GM19324 (cell line): Measurements from ENCODE around the gene RPSA.
"Not testable (repeated sequence)": the region's sequence is repeated elsewhere in the genome, so short reads cannot be mapped to it uniquely, and the experiment has no call there.

Source experiments
- ATAC-seq: cut with Tn5 transposase; IDR thresholded peaks from one replicate; pipeline ENCODE4 v1.9.1; 2021; ENCODE audit warnings: mild to moderate bottlenecking, moderate library complexity; ENCODE audit not compliant: unreplicated experiment, low FRiP score

RPSA gene

DNA sequence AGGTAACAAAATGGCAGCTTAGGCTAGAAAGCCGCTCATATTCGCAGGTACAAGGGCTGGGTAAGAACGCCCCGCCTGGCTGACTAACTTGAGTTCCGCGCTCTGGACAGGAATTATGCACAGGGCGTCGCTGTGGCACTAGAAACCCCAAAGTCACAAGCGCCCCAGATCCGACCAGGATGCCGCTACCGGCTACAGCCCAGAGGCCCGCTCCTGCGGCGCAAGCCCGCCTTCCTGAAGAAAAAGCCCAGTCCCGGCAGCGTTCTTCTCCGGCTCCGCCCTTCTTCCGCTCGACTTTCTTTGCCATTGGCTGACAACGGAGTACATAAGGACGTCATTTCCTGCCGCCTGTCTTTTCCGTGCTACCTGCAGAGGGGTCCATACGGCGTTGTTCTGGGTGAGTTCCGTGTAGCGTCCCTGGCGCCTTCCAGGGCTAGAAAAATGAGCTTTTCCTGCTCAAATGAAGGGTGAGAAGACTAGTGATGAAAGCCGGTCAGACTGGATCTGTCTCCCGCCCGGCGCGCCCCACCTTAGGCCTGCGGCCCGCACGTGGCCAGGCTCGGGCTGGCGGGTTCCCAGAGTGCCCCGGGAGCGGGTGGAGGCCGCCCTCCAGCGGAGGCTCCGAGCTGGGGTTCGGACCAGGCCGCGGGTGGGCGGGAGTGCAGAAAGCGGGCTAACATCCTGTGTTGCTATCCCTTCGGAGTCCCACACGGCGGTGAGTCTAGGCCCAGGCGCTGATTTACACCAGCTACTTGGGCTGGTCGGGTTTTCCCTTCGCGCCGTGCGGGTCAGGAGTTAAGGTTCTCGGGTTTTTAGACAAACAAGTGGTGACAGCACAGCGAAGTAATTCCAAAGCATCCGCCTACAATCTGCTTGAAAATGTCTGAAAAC, at the start of gene RPSA:
Gene RPSA (plus strand): TSS at position 353 of the 891 bp plus-strand sequence. CDS start 934 bp downstream, outside the sequence.
- ATAC-seq, result peak; percentile 96

DNA sequence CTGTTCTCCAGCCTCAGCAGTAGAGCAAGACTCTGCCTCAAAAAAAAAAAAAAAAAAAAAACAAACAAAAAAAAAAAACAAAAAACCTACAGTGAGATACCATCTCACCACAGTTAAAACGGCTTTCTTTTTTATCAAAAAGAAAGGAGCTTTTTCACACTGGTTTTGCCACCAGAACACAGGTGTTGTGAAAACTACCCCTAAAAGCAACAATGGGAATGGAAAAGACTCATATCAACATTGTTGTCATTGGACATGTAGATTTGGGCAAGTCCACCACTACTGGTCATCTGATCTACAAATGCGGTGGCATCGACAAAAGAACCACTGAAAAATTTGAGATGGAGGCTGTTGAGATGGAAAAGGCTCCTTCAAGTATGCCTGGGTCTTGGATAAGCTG, 48.2 kb upstream of the RPSA start:
- no peak for ATAC-seq

DNA sequence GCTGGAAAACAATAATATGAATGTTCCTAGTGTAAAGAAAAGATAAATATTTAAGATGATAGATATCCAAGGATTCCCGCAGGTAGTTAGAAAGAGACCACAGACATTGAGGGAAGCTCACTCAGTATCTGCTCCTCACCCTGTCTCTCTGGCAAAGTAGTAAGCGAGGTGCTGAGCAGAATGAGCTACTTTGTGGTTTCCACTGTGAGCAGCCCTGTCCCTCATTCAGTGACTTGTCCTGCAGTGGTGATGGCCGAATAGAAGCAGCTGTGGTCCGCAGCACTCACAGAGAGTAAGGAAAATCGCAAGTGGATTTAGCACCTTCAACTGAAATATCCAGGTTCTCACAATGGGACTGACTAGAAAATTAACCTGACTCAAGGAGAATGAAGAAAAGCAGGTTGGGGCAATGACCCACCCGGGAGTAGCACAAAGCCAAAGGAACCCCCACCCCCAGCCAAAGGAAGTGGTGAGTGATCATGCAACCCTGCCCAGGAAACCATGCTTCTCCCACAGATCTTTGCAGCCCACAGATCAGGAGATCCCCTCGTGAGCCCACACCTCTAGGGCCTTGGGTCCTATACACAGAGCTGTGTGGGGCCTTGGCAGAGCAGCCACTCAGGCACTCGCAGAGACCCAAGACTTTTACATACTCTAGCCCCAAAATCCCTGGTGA, 45.1 kb upstream of the RPSA start:
- ATAC-seq, result no peak

DNA sequence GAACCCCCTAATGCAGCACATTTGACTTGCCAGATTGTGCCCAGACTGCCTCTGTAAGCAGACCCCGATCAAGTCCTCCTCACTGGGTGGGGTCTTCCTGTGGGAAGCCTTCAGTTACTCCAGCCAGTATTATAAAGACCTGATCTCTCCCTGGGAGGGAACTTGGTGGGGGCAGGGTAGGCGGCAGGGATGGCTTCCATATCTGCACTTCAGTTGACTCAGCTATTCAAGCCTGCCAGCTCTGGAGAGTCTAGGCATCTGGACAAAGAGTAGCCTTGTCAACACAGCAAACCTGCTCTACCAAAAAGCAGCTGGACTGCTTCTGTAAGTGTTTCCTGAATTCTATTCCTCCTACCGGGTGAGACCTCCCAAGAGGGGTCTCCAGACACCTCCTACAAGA, 44.3 kb upstream of the RPSA start:
- no peak for ATAC-seq

DNA sequence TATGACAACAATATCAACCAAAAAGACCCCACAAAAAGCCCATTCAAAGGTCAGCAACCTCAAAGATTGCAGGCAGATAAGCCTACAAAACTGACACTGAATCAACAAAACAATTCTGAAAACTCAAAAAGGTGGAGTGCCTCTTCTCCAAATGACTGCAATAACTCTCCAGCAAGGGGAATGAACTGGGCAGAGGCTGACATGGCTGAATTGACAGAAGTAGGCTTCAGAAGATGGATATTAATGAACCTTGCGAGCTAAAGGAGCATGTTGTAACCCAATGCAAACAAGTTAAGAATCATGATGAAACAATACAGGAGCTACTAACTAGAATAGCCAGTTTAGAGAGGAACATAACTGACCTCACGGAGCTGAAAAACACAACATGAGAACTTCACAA, 43.7 kb upstream of the RPSA start:
- ATAC-seq, result no peak

DNA sequence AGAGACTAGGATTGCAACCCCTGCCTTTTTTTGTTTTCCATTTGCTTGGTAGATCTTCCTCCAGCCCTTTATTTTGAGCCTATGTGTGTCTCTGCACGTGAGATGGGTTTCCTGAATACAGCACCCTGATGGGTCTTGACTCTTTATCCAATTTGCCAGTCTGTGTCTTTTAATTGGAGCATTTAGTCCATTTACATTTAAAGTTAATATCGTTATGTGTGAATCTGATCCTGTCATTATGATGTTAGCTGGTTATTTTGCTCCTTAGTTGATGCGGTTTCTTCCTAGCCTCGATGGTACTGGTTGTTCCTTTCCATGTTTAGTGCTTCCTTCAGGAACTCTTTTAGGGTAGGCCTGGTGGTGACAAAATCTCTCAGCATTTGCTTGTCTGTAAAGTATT, 36.1 kb upstream of the RPSA start:
- not testable (repeated sequence) for ATAC-seq

GRCh38 chr3:39372833-39373232, 33.7 kb upstream of the RPSA start:
- ATAC-seq, result no peak

DNA sequence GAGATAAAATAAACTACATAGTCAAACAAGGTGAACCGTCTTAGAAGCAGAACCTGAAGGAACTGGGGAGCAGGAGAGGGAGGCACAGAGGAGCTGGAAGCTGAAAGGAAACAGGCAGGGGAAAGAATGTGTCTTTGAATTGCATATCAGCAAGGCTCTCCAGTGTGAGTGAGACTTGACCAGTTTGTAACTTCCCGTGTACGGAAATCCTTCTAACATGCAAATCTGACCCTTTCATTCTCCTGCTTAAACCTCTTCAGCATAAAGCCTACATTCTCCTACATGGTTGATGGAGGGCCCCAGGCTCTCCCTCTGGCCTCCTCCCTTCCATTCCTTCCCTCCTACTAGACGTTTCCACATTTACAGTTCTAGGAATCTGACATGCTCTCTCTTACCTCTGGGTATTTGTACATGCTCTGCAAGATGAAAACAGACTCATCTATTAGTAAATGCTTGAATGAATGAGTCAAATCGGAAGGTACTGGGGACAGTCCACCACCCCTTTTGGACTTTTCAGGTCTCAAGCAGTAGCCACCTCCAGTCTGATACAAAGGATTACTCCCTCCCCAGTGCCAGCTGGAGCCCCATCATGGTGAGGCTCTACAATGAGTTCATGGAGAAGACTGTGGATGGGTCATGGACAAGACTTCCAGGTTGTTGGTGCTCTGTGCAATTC, 29.4 kb upstream of the RPSA start:
- ATAC-seq, result no peak

GRCh38 chr3:39378088-39378487, 28.4 kb upstream of the RPSA start:
- peak; percentile 47 for ATAC-seq

GRCh38 chr3:39378957-39379777, 27.4 kb upstream of the RPSA start:
- ATAC-seq, result no peak

- no peak for ATAC-seq
Observed at GRCh38 chr3:39379778-39380155, 26.8 kb upstream of the RPSA start.

DNA sequence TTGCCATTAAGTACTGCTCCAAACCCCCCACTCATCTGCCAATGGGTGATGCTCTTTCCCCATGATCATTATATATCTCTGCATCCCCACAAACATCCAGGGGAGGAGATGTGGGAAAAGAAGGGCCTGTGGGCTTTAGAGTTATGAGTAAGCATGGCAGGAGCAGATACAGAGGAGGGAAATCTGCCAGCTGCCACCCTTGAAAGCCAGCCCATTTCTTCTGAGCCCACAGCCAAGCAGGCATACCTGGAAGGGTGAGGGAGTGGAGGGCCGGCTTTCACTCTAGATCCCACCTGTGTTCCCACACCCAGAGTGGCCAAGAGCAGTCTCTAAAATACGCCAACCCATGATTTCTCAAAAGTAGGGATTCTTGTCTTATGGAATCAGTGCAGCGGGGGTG, 25.1 kb upstream of the RPSA start:
- ATAC-seq, result no peak

- peak; percentile 80 for ATAC-seq
Observed at GRCh38 chr3:39383045-39383880, 23.3 kb upstream of the RPSA start, which contains the start of gene SLC25A38. TSS of gene SLC25A38 (plus strand) at chr3:39383370. CDS start at chr3:39383725, 355 bp downstream.

DNA sequence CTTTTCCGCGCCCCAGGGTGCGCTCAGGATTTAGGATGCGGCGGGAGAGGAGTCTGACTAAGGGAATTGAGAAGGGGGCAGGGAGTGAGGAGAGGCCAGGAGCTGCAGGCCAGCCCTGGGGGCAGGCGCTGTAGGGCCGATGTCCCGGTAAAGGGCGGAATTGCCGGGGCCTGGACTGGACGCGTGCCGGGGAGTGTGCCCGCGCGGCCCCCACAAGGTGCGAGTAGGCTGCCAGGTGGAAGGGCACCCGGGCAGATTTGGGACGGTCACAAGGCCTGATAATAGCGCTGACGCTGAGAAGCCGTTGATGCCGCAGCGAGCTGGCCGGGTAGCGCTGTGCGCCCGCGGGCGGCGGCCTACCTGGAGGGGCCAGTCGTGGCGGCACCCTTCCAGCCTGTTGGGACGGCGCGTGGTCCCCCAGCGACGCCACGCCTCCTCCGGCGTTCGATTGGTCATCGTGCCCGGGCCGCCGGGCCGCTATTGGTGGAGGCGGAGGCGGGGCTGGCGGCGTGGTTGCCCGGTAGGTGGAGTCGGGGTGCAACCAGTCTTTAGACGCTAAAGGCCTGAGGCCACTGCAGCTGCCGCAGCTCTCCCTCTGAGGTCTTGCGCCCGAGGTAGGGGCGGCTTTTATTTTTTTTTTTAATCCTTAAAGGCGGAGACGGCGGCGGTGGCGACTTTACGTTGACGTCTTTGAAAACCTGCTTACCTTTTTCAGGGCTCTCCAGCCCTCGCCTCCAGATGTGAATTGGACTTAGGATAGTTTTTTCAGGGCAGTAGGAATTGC, 22.4 kb upstream of the RPSA start:
- ATAC-seq, result peak; percentile 86

DNA sequence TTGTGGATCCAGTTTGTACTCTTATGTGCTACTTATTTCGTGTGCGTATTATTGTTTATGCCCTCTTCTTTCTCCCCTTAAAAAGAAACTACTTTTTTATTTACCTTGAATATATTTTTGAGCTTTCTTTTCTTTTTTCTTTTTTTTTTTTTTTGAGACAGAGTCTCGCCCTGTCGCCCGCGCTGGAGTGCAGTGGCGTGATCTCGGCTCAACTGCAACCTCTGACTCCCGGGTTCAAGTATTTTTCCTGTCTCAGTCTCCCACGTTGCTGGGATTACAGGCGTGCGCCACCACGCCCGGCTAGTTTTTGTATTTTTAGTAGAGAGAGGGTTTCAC, 21.9 kb upstream of the RPSA start:
- ATAC-seq, result no peak

- ATAC-seq, result no peak
Observed at GRCh38 chr3:39385456-39386090, 20.9 kb upstream of the RPSA start.

DNA sequence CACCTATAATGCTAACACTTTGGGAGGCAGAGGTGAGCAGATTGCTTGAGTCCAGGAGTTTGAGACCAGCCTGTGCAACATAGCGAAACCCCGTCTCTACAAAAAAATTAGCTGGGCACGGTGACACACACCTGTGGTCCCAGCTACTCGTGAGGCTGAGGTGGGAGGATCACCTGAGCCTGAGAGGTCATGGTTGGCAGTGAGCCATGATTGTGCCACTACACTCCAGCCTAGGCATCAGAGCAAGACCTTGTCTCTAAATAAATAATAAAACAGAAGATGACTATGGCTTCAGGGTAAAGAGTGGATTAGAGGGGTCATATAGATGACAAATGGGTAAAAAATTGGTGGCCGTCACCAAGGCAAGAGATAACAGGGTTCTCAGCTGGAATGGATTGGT, 20.2 kb upstream of the RPSA start:
- ATAC-seq, result no peak

DNA sequence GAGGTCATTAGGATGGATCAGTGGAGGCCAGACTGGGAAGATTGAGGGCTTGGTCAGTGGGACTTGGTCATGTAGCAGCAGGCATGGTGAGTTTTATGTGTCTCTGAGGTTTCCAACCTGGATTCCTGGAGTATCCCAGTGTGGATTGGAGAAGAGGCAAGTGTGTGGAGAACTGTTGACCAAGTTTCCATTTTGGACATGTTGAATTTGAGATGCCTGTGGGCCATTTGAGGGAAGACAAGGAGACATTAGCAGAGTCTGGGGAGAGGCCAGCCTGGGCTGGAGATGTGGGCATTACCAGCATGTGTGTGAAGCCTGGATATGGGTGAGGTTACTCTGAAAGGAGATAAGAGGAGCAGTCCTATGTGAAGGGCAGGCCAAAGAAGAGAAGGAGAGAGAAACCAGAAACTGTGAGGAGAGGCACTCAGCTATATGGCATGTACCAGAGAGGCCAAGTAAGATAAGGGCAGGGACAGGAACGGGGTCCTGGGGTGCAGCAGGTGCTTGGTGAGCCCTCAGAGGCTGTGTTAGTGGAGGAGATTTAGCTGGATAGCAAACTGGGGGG, 19.0 kb upstream of the RPSA start:
- ATAC-seq, result no peak
